HepG2 (cell line): ENCODE data around the gene OR5B2. TPM values are rescaled to one million over a fixed set of nuclear protein-coding genes. Genes with fewer than 3 reads are reported as not detected.

Experiments
- ATAC-seq: fragments of 200-7000 bp; cut with Tn5 transposase; 3 replicates; pipeline ENCODE4 v1.9.1; 2020; ENCODE audit warnings: mild to moderate bottlenecking, moderate library complexity
- BruUV-seq: library from RNA; stranded (reverse); fragments of 400-500 nt; replicated peaks from 2 replicates; lab custom pipeline; 2021; lab: Mats Ljungman, UMichigan
- CTCF ChIA-PET: fragments of 300-600 bp; formaldehyde crosslinking; extraction: SDS; loops from one replicate; lab custom pipeline; 2021; ENCODE audit warnings: low total read pairs, inconsistent platforms, low intra/inter-chr PET ratio; lab: Yijun Ruan, JAX
- POLR2A ChIA-PET: fragments of 350-600 bp; sonication (Branson Sonifier 250); formaldehyde crosslinking; loops from one replicate; lab custom pipeline; 2020; ENCODE audit warnings: antibody characterized with exemption, inconsistent platforms; lab: Yijun Ruan, JAX
- DNase-seq: peaks from one replicate; pipeline ENCODE4 v3.0.0-alpha.2; 2015; ENCODE audit warnings: low spot score
- FAIRE-seq: peaks from 3 replicates; lab custom pipeline; 2011; peaks lifted over from hg19 to GRCh38; lab: Jason Lieb, UNC
- H2AFZ ChIP-seq: one replicate; pipeline ENCODE4 v1.6.1; 2011; ENCODE audit warnings: low read length, inconsistent platforms
- H3K27ac ChIP-seq: fragments of 300-600 bp; 3 replicates; pipeline ENCODE4 v1.8.0; 2011; ENCODE audit warnings: mixed run types, mild to moderate bottlenecking, mixed read lengths, low read length, inconsistent platforms; ENCODE audit not compliant: insufficient read depth; ENCODE audit errors: extremely low read length
- H3K27me3 ChIP-seq, 2 experiments: fragments of 200-600 bp in 1 of 2; 2 replicates in 1 of 2; 3 replicates in 1 of 2; pipeline versions ENCODE4 v1.6.0 to v1.8.0; 2011; ENCODE audit warnings: low read length in 2 of 2, mild to moderate bottlenecking in 2 of 2, moderate library complexity in 2 of 2, inconsistent platforms in 1 of 2; ENCODE audit not compliant: insufficient read depth in 2 of 2, control insufficient read depth in 1 of 2
- H3K36me3 ChIP-seq, 2 experiments: fragments of 200-600 bp in 1 of 2; replicated peaks in 1 of 2; 2 replicates in 1 of 2; 3 replicates in 1 of 2; pipeline versions ENCODE4 v1.5.1 to v1.8.0; 2011; ENCODE audit warnings: low read length in 2 of 2, inconsistent platforms in 1 of 2; ENCODE audit not compliant: insufficient read depth in 2 of 2, control insufficient read depth in 1 of 2
- H3K4me1 ChIP-seq: 2 replicates; pipeline ENCODE4 v1.5.1; 2012; ENCODE audit warnings: low read length, inconsistent platforms; ENCODE audit not compliant: insufficient read depth
- H3K4me2 ChIP-seq: 2 replicates; pipeline ENCODE4 v1.6.0; 2011; ENCODE audit warnings: low read depth, low read length, inconsistent platforms
- H3K4me3 ChIP-seq, 3 experiments: fragments of 200-600 bp in 1 of 3; sonication (generic), shearing (Covaris generic) in 1 of 3; replicated peaks in 1 of 3; 2 replicates each; pipeline ENCODE4 v1.5.1; 2011 to 2016; ENCODE audit warnings: low read length in 3 of 3, inconsistent platforms in 2 of 3, low read depth in 2 of 3, mild to moderate bottlenecking in 2 of 3, control low read depth in 1 of 3, mixed read lengths in 1 of 3; ENCODE audit not compliant: insufficient read depth in 1 of 3
- H3K79me2 ChIP-seq: one replicate; pipeline ENCODE4 v1.6.1; 2011; ENCODE audit warnings: low read length, inconsistent platforms; ENCODE audit not compliant: insufficient read depth
- H3K9ac ChIP-seq: 2 replicates; pipeline ENCODE4 v1.6.0; 2011; ENCODE audit warnings: mild to moderate bottlenecking, low read depth, low read length, inconsistent platforms; ENCODE audit not compliant: insufficient read depth
- H3K9me3 ChIP-seq: 2 replicates; pipeline ENCODE4 v1.5.1; 2012; ENCODE audit warnings: mild to moderate bottlenecking, low read length
- H4K20me1 ChIP-seq: 2 replicates; pipeline ENCODE4 v1.6.0; 2011; ENCODE audit warnings: inconsistent platforms, mild to moderate bottlenecking, low read length, moderate library complexity; ENCODE audit not compliant: insufficient read depth
- BCL6 ChIP-seq: IDR thresholded peaks from 2 replicates; pipeline ENCODE4 v1.6.1; 2016; ENCODE audit warnings: missing genetic modification reagents, missing compliant biosample characterization
- BORCS8-MEF2B ChIP-seq: sonication (generic); formaldehyde crosslinking; IDR thresholded peaks from 2 replicates; pipeline ENCODE4 v1.8.0; 2022; ENCODE audit warnings: mild to moderate bottlenecking, missing genetic modification reagents
- DMAP1 ChIP-seq: IDR thresholded peaks from 2 replicates; pipeline ENCODE4 v1.6.1; 2016
- EP300 ChIP-seq, 3 experiments: sonication (generic) in 1 of 3; formaldehyde crosslinking in 1 of 3; IDR thresholded peaks; 2 replicates each; pipeline versions ENCODE4 v1.5.1 to v1.6.1; 2011 to 2020; ENCODE audit warnings: low read depth in 2 of 3, low read length in 2 of 3, borderline replicate concordance in 1 of 3, improper control_type of control experiment in 1 of 3, mild to moderate bottlenecking in 1 of 3, missing genetic modification reagents in 1 of 3, moderate library complexity in 1 of 3
- KDM6A ChIP-seq: IDR thresholded peaks from 2 replicates; pipeline ENCODE4 v1.6.1; 2016; ENCODE audit warnings: low read depth
- ZFX ChIP-seq: sonication (generic); formaldehyde crosslinking; IDR thresholded peaks from 2 replicates; pipeline ENCODE4 v1.4.0; 2020; ENCODE audit warnings: mild to moderate bottlenecking, low read depth, missing genetic modification reagents, moderate library complexity
- ZNF350 ChIP-seq: sonication (generic); formaldehyde crosslinking; IDR thresholded peaks from 2 replicates; pipeline ENCODE4 v1.4.0; 2020; ENCODE audit warnings: mild to moderate bottlenecking, low read depth, missing genetic modification reagents, borderline replicate concordance
- ZNF556 ChIP-seq: sonication (generic); formaldehyde crosslinking; IDR thresholded peaks from 2 replicates; pipeline ENCODE4 v1.4.0; 2020; ENCODE audit warnings: mild to moderate bottlenecking, missing genetic modification reagents, borderline replicate concordance
- ZNF598 ChIP-seq: sonication (generic); formaldehyde crosslinking; IDR thresholded peaks from 2 replicates; pipeline ENCODE4 v1.5.1; 2020; ENCODE audit warnings: mild to moderate bottlenecking, missing genetic modification reagents, borderline replicate concordance
- ZNF788 ChIP-seq: sonication (generic); formaldehyde crosslinking; IDR thresholded peaks from 2 replicates; pipeline ENCODE4 v1.5.0; 2020; ENCODE audit warnings: mild to moderate bottlenecking, missing genetic modification reagents, borderline replicate concordance
- WGBS: methylation state at CpG from one replicate; pipeline ENCODE4 v1.1.6; 2017; ENCODE audit warnings: low lambda C conversion rate; 5-methylcytosine and 5-hydroxymethylcytosine counted together
- in situ Hi-C: cut with HindIII; loops from 2 replicates; pipeline ENCODE4 v1.10.0; 2017; ENCODE audit warnings: low pct_unique_long_range_greater_than_20kb; ENCODE audit not compliant: extremely low pct_ligation_motif_present
- intact Hi-C: fragments of 100-400 bp; cut with micrococcal nuclease; formaldehyde crosslinking; loops from one replicate; pipeline ENCODE4 v1.10.0; 2022; ENCODE audit not compliant: unreplicated experiment
- polyA plus RNA-seq, 8 experiments: library from polyadenylated mRNA; depleted of rRNA in 3 of 8; stranded (reverse) in 7 of 8; unstranded in 1 of 8; fragments of >200 nt; fragmentation: Illumina TruSeq in 4 of 8; extraction: Trizol in 4 of 8; gene quantifications; 2 replicates each; pipeline versions ENCODE4 v1.2.1 to v1.2.3, GENCODE V29; 2011 to 2016; ENCODE audit warnings: low read depth in 4 of 8, missing spikeins in 1 of 8, mixed read lengths in 1 of 8; ENCODE audit not compliant: insufficient read depth in 1 of 8
- total RNA-seq, 5 experiments: library from RNA; depleted of rRNA; stranded (reverse); fragments of >200 nt; fragmentation: Illumina TruSeq; extraction: Trizol; gene quantifications; 2 replicates each; pipeline ENCODE4 v1.2.3, GENCODE V29; 2016; ENCODE audit warnings: low read depth in 1 of 5
- TF ChIP-seq, protein P1 (sequence below): IDR thresholded peaks from 2 replicates; pipeline ENCODE4 v1.4.0; 2020; ENCODE audit warnings: mild to moderate bottlenecking, missing genetic modification reagents
- TF ChIP-seq, protein P2 (sequence below): sonication (generic); formaldehyde crosslinking; IDR thresholded peaks from 2 replicates; pipeline ENCODE4 v1.5.0; 2020; ENCODE audit warnings: mild to moderate bottlenecking, missing genetic modification reagents
- TF ChIP-seq, protein P3 (sequence below): sonication (generic); formaldehyde crosslinking; IDR thresholded peaks from 2 replicates; pipeline ENCODE4 v1.9.0; 2021; ENCODE audit warnings: missing genetic modification reagents, mild to moderate bottlenecking, borderline replicate concordance
- TF ChIP-seq, protein P4 (sequence below): sonication (generic); formaldehyde crosslinking; IDR thresholded peaks from 2 replicates; pipeline ENCODE4 v1.4.0; 2020; ENCODE audit warnings: missing genetic modification reagents

Gene OR5B2
- total and polyA plus RNA-seq, 2 of the 13 experiments (the other 11 are each of a cell fraction or from before 2014, with no cell fraction given): not detected

DNA sequence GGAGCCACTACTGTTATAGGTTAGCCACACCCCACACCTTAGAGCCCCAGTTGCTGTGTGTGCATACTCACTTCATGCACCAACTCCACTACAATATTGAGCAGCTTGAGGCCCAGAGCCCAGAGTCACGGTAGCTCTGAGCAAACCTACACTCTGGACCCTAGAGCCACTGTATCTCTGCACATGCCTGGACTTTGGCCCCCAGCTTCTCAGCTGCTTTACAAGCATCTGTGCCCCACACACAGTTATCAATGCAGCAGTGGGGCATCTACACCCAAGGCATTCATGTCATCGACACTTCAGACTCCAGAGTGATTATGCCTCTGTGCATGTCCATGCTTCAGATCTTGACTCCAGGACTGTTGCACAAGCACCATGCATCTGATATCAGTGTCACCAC is 16.4 kb upstream of the OR5B2 start:
- ATAC-seq (peak; percentile 99), FAIRE-seq (no peak), DNase-seq (peak; percentile 39)
- no TSS peak for BruUV-seq
- H3K4me2 ChIP-seq: peak overlapping the region; percentile 36
- H3K27ac ChIP-seq: no peak overlapping the region
- no peaks in the 10 kb centered on the region for H3K36me3 ChIP-seq
- no peaks in the 10 kb centered on the region for H3K9me3 ChIP-seq
- ChIA-PET POLR2A (no interaction called here), CTCF (no interaction called here)
- no peaks in the 10 kb centered on the region for H3K27me3 ChIP-seq
- intact Hi-C loops (no loop called here), in situ Hi-C loops (no loop called here)
- H2AFZ ChIP-seq: no peak overlapping the region
- WGBS: 5% methylated on average over 2 of the region's 2 CpGs
- H4K20me1 ChIP-seq: no peaks in the 10 kb centered on the region
- no peak overlapping the region for H3K4me3 ChIP-seq
- H3K4me1 ChIP-seq: peaks cover 17% of the 10 kb centered on the region
- H3K9ac ChIP-seq: no peak overlapping the region
- no peaks in the 10 kb centered on the region for H3K79me2 ChIP-seq
- TF ChIP-seq ZNF350 (0 out of 2 replicates have a peak, but pooled peaks have one; percentile 20), ZNF788 (CRISPR knock-in tag) (peak; percentile 47; the same call in 1 of the 2 replicates), ZFX (CRISPR knock-in tag) (peak; percentile 37; the same call in 1 of the 2 replicates), EP300 (IDR thresholded peaks at IDR 0.05; ENCODE audit: low read depth in 2 of 2, low read length in 2 of 2) (peak in 1 of 2 experiments; percentile 22; a peak in 1 of 4 replicates), EP300 (CRISPR knock-in tag; IDR thresholded peaks at IDR 0.05; ENCODE audit: borderline replicate concordance) (no peak), ZNF556 (CRISPR knock-in tag) (0 out of 2 replicates have a peak, but pooled peaks have one; percentile 40), DMAP1 (CRISPR knock-in tag) (peak; percentile 30; the same call in 1 of the 2 replicates), ZNF598 (CRISPR knock-in tag) (0 out of 2 replicates have a peak, but pooled peaks have one; percentile 19), BORCS8-MEF2B (CRISPR knock-in tag) (0 out of 2 replicates have a peak, but pooled peaks have one; percentile 23), KDM6A (0 out of 2 replicates have a peak, but pooled peaks have one; percentile 17), BCL6 (CRISPR knock-in tag) (no peak)
- TF ChIP-seq, protein P1, sequence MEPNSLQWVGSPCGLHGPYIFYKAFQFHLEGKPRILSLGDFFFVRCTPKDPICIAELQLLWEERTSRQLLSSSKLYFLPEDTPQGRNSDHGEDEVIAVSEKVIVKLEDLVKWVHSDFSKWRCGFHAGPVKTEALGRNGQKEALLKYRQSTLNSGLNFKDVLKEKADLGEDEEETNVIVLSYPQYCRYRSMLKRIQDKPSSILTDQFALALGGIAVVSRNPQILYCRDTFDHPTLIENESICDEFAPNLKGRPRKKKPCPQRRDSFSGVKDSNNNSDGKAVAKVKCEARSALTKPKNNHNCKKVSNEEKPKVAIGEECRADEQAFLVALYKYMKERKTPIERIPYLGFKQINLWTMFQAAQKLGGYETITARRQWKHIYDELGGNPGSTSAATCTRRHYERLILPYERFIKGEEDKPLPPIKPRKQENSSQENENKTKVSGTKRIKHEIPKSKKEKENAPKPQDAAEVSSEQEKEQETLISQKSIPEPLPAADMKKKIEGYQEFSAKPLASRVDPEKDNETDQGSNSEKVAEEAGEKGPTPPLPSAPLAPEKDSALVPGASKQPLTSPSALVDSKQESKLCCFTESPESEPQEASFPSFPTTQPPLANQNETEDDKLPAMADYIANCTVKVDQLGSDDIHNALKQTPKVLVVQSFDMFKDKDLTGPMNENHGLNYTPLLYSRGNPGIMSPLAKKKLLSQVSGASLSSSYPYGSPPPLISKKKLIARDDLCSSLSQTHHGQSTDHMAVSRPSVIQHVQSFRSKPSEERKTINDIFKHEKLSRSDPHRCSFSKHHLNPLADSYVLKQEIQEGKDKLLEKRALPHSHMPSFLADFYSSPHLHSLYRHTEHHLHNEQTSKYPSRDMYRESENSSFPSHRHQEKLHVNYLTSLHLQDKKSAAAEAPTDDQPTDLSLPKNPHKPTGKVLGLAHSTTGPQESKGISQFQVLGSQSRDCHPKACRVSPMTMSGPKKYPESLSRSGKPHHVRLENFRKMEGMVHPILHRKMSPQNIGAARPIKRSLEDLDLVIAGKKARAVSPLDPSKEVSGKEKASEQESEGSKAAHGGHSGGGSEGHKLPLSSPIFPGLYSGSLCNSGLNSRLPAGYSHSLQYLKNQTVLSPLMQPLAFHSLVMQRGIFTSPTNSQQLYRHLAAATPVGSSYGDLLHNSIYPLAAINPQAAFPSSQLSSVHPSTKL: peak; percentile 74
- TF ChIP-seq, protein P2, sequence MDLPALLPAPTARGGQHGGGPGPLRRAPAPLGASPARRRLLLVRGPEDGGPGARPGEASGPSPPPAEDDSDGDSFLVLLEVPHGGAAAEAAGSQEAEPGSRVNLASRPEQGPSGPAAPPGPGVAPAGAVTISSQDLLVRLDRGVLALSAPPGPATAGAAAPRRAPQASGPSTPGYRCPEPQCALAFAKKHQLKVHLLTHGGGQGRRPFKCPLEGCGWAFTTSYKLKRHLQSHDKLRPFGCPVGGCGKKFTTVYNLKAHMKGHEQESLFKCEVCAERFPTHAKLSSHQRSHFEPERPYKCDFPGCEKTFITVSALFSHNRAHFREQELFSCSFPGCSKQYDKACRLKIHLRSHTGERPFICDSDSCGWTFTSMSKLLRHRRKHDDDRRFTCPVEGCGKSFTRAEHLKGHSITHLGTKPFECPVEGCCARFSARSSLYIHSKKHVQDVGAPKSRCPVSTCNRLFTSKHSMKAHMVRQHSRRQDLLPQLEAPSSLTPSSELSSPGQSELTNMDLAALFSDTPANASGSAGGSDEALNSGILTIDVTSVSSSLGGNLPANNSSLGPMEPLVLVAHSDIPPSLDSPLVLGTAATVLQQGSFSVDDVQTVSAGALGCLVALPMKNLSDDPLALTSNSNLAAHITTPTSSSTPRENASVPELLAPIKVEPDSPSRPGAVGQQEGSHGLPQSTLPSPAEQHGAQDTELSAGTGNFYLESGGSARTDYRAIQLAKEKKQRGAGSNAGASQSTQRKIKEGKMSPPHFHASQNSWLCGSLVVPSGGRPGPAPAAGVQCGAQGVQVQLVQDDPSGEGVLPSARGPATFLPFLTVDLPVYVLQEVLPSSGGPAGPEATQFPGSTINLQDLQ: no peak
- TF ChIP-seq, protein P3, sequence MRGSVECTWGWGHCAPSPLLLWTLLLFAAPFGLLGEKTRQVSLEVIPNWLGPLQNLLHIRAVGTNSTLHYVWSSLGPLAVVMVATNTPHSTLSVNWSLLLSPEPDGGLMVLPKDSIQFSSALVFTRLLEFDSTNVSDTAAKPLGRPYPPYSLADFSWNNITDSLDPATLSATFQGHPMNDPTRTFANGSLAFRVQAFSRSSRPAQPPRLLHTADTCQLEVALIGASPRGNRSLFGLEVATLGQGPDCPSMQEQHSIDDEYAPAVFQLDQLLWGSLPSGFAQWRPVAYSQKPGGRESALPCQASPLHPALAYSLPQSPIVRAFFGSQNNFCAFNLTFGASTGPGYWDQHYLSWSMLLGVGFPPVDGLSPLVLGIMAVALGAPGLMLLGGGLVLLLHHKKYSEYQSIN (CRISPR knock-in tag): no peak
- TF ChIP-seq, protein P4, sequence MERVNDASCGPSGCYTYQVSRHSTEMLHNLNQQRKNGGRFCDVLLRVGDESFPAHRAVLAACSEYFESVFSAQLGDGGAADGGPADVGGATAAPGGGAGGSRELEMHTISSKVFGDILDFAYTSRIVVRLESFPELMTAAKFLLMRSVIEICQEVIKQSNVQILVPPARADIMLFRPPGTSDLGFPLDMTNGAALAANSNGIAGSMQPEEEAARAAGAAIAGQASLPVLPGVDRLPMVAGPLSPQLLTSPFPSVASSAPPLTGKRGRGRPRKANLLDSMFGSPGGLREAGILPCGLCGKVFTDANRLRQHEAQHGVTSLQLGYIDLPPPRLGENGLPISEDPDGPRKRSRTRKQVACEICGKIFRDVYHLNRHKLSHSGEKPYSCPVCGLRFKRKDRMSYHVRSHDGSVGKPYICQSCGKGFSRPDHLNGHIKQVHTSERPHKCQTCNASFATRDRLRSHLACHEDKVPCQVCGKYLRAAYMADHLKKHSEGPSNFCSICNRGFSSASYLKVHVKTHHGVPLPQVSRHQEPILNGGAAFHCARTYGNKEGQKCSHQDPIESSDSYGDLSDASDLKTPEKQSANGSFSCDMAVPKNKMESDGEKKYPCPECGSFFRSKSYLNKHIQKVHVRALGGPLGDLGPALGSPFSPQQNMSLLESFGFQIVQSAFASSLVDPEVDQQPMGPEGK: peak; percentile 52; the same call in 1 of the 2 replicates
